Central memory CD4-positive, alpha-beta T cell (primary cell): Measurements from ENCODE around the gene RMDN2.

ENCODE experiments used
- DNase-seq: peaks from one replicate; pipeline ENCODE4 v3.0.0; 2022

The RMDN2 gene

DNA sequence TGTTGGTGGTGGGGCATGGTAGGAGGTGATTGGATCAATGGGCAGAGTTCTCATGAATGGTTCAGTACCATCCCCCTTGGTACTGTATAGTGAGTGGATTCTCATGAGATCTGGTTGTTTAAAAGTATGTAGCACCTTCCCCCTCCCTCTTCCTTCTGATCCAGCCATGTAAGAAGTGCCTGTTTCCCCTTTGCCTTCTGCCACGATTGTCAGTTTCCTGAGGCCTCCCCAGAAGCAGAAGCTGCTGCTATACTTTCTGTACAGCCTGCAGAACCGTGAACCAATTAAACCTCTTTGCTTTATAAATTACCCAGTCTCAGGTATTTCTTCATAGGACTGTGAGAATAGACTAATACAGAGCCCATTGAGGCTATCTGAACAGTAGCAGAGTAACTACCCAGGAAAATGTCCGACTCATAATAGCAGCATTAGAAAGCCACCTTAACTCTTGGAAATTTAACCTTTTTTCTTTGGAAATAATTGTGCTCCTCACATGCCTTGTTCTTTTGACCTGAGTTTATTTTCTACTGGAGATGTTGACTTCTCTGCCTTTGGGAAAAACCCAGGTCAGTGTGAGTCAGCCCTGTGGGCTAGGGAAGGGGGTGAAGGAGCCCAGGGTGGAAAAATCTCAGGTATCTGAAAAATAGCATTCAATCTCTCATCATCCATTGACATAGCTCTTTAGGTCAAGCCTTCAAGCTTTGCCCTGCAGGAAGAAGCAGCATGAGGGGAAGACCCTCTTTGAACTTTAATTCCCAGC, 132.7 kb downstream of the RMDN2 start:
- DNase-seq, result no peak

DNA sequence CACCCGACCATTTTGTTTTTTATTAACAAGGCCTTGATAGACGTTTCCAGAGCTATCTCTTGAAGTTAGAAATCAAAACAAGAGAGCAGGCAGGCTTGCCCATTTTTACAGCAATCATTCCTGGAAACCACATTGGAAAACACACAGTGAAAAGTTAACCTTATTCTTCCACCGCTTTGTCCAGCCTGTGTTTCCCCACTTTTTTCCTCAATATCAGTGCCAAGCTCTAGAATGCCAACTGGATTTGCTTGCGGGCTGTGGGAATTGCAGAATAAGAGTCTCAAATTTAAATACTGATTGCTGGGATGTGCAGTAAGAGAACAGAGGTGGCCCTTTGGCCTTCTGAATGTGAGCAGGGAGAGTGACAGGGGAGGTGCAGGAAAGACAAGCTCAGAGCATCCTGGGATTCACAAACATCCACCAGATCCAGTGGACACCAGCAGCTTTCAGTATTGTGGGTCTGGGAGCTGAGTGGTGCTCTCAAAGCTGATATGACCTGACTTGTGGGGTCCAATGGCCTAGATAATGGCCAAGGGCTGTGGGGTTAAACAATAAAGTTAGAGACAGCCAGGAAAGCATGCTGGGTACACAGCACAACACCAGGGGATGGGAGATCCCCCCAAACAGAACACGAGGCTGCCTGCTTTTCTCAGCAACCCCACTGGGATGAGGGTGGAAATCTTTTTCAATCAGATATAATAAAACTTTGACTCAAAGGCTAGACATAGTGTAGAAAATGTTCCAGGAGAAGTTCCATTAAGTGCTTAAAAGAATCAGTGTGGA, 135.3 kb downstream of the RMDN2 start:
- no peak for DNase-seq

DNA sequence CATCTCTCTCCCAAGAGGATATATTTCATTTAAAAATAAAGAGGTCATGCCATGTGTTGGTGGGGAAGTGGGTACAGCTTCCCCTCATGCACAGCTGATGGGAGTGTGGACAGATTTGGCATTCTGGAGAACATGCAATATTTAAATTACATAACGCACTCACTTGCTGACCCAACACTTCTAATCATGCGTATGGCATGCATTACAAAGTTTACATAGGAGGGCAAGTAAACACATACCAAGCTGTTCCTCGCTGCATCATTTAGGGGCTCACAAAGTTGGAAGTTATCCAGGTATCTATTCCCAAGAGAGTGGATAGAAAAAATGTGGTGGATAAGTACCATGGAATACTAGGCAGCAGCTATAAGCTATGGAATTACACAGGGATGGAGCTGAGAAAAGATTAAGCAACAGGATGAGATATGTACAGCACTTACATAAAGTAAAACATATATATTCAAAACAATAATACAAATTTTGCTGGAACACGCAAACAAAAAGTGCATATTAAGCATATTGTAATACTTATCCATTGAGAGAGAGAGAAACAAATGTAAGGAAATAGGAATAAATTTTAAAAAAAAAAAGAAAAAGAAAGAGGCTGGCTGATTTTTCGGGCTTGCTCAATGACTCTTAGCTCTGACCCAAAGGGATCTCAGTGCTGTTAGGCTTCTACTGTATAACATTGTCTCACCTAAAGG, 139.9 kb downstream of the RMDN2 start:
- DNase-seq, result no peak

DNA sequence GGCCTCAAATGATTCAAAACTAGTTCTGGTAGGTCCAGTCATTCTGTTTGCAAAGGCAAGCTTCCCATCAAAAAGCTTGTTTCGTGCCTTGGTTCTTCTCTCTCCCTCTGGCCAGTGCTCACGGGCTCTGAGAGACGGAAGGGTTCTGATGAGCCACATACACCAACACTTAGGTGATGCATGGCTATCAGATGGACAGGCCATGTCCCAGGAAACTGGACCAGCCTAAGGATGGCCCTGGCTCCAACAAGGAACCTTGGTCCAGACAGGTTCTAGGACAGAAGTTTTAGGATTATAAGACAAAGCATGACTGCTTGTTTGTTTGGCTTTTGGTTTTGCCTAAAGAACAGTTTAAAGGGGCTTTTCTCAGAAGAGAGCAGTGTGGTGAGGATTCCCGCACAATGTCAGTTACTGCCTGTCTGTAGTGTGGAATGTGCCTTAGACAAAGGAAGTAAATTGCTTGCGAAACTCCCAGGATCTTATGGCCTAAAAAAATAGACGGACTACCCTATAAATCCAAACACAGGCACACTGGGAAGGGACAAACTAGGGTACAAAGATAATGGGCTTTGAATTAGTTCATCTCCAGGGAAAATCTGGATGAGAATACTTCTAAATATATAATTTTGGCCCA, 140.5 kb downstream of the RMDN2 start:
- DNase-seq, result no peak

DNA sequence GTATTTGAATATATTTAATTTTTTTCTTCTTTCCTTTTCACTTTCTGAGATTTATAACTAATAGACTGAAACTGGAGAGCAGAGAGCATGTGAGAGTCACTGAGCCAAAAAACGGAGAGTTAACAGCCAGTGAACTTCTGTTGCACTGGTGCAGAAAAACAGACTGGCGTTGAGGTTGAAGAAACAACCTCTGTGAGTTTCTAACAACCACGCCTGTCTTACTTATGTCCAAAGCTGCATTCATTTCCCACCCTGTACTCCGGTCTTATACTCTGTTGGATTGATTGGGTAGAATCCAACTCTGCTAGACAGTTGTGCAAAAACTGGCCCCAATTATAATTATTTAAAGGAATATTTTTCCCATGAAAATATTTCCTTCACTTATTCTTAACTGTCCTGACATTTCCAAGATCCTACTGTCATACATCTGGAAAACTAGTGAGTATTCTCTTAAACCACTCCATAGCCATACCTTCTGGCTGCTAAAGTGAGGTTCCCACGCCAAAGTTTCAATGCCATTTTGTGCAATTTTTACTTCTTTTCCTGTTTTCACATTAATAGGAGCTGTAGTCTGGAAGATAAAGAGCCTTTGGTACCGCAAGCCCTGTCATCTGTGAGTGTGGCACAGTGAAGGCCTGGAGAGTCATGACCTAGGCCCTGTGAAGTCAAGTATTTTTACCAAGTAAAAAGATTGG, 141.5 kb downstream of the RMDN2 start:
- DNase-seq, result no peak
